ENCODE measurements around the gene RUNX2.

- TF ChIP-seq, protein P1, sequence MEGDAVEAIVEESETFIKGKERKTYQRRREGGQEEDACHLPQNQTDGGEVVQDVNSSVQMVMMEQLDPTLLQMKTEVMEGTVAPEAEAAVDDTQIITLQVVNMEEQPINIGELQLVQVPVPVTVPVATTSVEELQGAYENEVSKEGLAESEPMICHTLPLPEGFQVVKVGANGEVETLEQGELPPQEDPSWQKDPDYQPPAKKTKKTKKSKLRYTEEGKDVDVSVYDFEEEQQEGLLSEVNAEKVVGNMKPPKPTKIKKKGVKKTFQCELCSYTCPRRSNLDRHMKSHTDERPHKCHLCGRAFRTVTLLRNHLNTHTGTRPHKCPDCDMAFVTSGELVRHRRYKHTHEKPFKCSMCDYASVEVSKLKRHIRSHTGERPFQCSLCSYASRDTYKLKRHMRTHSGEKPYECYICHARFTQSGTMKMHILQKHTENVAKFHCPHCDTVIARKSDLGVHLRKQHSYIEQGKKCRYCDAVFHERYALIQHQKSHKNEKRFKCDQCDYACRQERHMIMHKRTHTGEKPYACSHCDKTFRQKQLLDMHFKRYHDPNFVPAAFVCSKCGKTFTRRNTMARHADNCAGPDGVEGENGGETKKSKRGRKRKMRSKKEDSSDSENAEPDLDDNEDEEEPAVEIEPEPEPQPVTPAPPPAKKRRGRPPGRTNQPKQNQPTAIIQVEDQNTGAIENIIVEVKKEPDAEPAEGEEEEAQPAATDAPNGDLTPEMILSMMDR (conservative IDR thresholded peaks at IDR 0.05), result no peak
- TF ChIP-seq ZFX (IDR thresholded peaks at IDR 0.05), result no peak
Observed at GRCh38 chr6:45587229-45588060, 259.3 kb downstream of the RUNX2 start.

Measured in C4-2B (cell line).